ENCODE data around the gene BCORL1.

Gene BCORL1

DNA sequence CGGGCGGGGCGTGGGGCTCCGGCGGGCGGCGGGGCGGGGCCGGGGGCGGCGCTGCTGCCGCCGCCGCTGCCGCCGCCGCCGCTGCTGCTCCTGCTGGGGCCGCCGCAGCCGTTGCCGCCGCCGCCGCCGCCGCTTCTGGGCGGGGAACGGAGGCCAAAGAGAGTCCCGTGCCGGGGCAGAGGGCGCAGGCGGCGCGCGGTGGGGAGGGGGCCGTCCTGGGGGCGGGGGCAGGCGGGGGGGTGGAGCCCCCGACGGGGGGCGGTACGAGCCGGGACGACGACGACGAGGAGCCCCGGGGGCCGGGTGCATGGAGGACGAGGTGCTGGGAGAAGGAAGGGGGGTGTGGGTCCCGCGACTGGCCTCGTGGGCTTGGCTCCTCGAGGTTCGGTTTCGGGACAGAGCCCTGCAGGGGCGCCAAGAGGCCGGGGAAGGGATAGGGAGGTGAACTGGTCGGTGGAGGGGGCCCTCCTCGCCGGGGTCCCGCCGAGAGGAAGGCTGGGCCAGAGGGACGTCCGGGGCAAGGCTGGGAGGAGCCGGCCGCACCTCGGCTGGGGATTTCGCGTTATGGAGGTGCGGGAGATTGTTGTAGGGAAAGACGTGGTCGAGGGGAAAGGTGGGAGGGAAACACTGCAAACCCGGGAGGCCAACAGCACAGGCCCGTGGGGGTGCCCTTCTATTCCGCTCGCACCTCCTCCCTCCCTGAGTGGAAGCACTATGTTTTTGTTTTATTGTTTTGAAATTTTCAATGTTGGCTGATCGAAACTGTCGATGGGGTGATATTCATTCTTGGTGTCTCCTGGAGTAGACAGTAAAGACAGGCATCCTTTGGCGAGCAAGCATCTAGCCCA is 1.9 kb downstream of the BCORL1 start:
- TF ChIP-seq CTCF (IDR thresholded peaks at IDR 0.05), result no peak
- intact Hi-C loops (cut with DNase I; ENCODE audit: low total_unique reads), result no loop called here
- H3K27ac ChIP-seq, result peak overlapping the region; percentile 56 to 68

DNA sequence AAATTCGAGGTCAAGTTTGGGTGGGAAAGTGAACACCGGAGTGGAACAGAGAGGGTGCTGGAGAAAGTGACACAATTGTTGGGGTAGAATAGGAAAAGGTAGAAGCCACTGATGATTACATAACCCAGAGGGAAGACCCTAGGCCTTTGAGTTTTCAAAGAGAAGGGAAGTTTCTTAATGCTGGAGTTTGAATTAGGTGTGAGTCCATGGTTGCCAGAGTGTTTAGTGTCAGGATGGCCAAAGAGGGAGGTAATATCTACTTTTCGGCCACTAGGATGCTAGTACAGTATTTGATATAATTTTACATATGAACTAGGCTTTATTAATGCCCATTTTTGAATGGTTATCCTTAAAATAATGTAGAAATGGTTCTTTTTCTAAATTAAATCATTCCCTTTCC is 5.4 kb downstream of the BCORL1 start:
- no peak for TF ChIP-seq CTCF (IDR thresholded peaks at IDR 0.05)
- Histone ChIP-seq H3K4me1 (peaks cover 0 to 5% (median 0%) of the 10 kb centered on the region in 4 donors), H3K27me3 (no peaks in the 10 kb centered on the region), H3K4me3 (no peak overlapping the region), H3K36me3 (no peaks in the 10 kb centered on the region), H3K9me3 (no peaks in the 10 kb centered on the region), H3K27ac (no peak overlapping the region)
- DNase-seq, result no peak
- intact Hi-C loops (cut with DNase I; ENCODE audit: low total_unique reads), result no loop called here

More for the DNA sequence above, 1.9 kb downstream of the BCORL1 start:
- H3K36me3 ChIP-seq, result no peaks in the 10 kb centered on the region
- no peaks in the 10 kb centered on the region for H3K9me3 ChIP-seq
- H3K27me3 ChIP-seq, result no peaks in the 10 kb centered on the region
- DNase-seq, result peak; percentile 20 to 64
- no peak overlapping the region for H3K4me3 ChIP-seq
- peaks cover 0 to 12% (median 3%) of the 10 kb centered on the region in 4 donors for H3K4me1 ChIP-seq

- Histone ChIP-seq H3K27me3 (no peaks in the 10 kb centered on the region), H3K4me1 (peaks cover 0 to 18% (median 0%) of the 10 kb centered on the region in 4 donors), H3K9me3 (no peaks in the 10 kb centered on the region), H3K36me3 (no peaks in the 10 kb centered on the region), H3K27ac (no peak overlapping the region), H3K4me3 (no peak overlapping the region)
- intact Hi-C loops (cut with DNase I; ENCODE audit: low total_unique reads), result no loop called here
- DNase-seq, result no peak
- no peak for TF ChIP-seq CTCF (IDR thresholded peaks at IDR 0.05)
Measured at GRCh38 chrX:129992181-129992580, 9.7 kb downstream of the BCORL1 start.

GRCh38 chrX:129996120-129996519 is 13.7 kb downstream of the BCORL1 start:
- intact Hi-C loops (cut with DNase I; ENCODE audit: low total_unique reads), result no loop called here
- DNase-seq, result no peak
- H3K36me3 ChIP-seq, result no peaks in the 10 kb centered on the region
- H3K9me3 ChIP-seq, result no peaks in the 10 kb centered on the region
- no peak for TF ChIP-seq CTCF (IDR thresholded peaks at IDR 0.05)
- peaks cover 0 to 13% (median 0%) of the 10 kb centered on the region in 4 donors for H3K4me1 ChIP-seq
- H3K4me3 ChIP-seq, result no peak overlapping the region
- no peaks in the 10 kb centered on the region for H3K27me3 ChIP-seq
- H3K27ac ChIP-seq, result no peak overlapping the region

GRCh38 chrX:129997086-129997485 is 14.7 kb downstream of the BCORL1 start:
- H3K27ac ChIP-seq, result no peak overlapping the region
- H3K4me3 ChIP-seq, result no peak overlapping the region
- no peaks in the 10 kb centered on the region for H3K27me3 ChIP-seq

More at GRCh38 chrX:129997086-129997485, 14.7 kb downstream of the BCORL1 start:
- Histone ChIP-seq H3K4me1 (peaks cover 0 to 13% (median 0%) of the 10 kb centered on the region in 4 donors), H3K9me3 (no peaks in the 10 kb centered on the region), H3K36me3 (no peaks in the 10 kb centered on the region)
- no peak for DNase-seq
- TF ChIP-seq CTCF (IDR thresholded peaks at IDR 0.05), result no peak
- intact Hi-C loops (cut with DNase I; ENCODE audit: low total_unique reads), result no loop called here
